A549 (cell line): ENCODE measurements around the gene SRC. TPM values are rescaled to one million over a fixed set of nuclear protein-coding genes. Genes with fewer than 3 reads are reported as not detected.

Source experiments
- ATAC-seq, 2 experiments: fragments of 200-7000 bp in 1 of 2; fragments of >200 bp in 1 of 2; cut with Nextera tagmentation in 1 of 2; cut with Tn5 transposase in 1 of 2; 3 replicates each; pipeline versions ENCODE4 v1.8.0 to v1.9.1; 2018 to 2020; ENCODE audit warnings: mild to moderate bottlenecking in 1 of 2, moderate library complexity in 1 of 2
- CTCF ChIA-PET: fragments of 300-600 bp; sonication (Branson Sonifier 250); formaldehyde crosslinking; extraction: SDS; loops from one replicate; lab custom pipeline; 2021; ENCODE audit warnings: antibody characterized with exemption, inconsistent platforms; lab: Yijun Ruan, JAX
- POLR2A ChIA-PET: fragments of 350-600 bp; formaldehyde crosslinking; extraction: SDS; loops from one replicate; lab custom pipeline; 2021; ENCODE audit warnings: antibody characterized with exemption, inconsistent platforms; lab: Yijun Ruan, JAX
- DNase-seq, 2 experiments: peaks; one replicate each; pipeline versions ENCODE4 v3.0.0 to v3.0.0-alpha.2; 2011 to 2016; ENCODE audit warnings: low read depth in 1 of 2, low spot score in 1 of 2
- FAIRE-seq: peaks from 2 replicates; lab custom pipeline; 2011; peaks lifted over from hg19 to GRCh38; lab: Jason Lieb, UNC
- H3K27ac ChIP-seq, 2 experiments: fragments of >200 bp; sonication (Bioruptor Twin); formaldehyde crosslinking; 3 replicates each; pipeline ENCODE4 v1.5.1; 2016 to 2017
- H3K4me1 ChIP-seq: fragments of >200 bp; sonication (Bioruptor Twin); formaldehyde crosslinking; 3 replicates; pipeline ENCODE4 v1.6.1; 2016
- H3K4me2 ChIP-seq: fragments of >200 bp; sonication (Bioruptor Twin); formaldehyde crosslinking; 3 replicates; pipeline ENCODE4 v1.6.1; 2016
- H3K4me3 ChIP-seq: fragments of >200 bp; sonication (Bioruptor Twin); formaldehyde crosslinking; 3 replicates; pipeline ENCODE4 v1.5.1; 2016
- H3K9me3 ChIP-seq: fragments of >200 bp; sonication (Bioruptor Twin); formaldehyde crosslinking; 3 replicates; pipeline ENCODE4 v1.6.1; 2016
- ATOH8 ChIP-seq: fragments of 250-450 bp; sonication (Bioruptor Pico); IDR thresholded peaks from 2 replicates; pipeline ENCODE4 v1.5.0; 2020; ENCODE audit warnings: low read depth, mild to moderate bottlenecking, moderate library complexity
- BHLHE40 ChIP-seq: IDR thresholded peaks from 2 replicates; pipeline ENCODE4 v1.6.1; 2012; ENCODE audit warnings: low read depth, low read length, inconsistent platforms
- CBX8 ChIP-seq: fragments of 200-600 bp; sonication (generic); IDR thresholded peaks from 2 replicates; pipeline ENCODE4 v1.6.1; 2016
- CEBPB ChIP-seq, 2 experiments: fragments of >200 bp in 1 of 2; sonication (Bioruptor Twin) in 1 of 2; formaldehyde crosslinking in 1 of 2; IDR thresholded peaks; 2 replicates each; pipeline ENCODE4 v1.6.1; 2012 to 2016
- E2F6 ChIP-seq: IDR thresholded peaks from 2 replicates; pipeline ENCODE4 v1.6.1; 2012; ENCODE audit warnings: low read depth, borderline replicate concordance
- EHF ChIP-seq: fragments of 250-450 bp; sonication (Bioruptor Pico); IDR thresholded peaks from 2 replicates; pipeline ENCODE4 v1.5.0; 2020; ENCODE audit warnings: mild to moderate bottlenecking
- ESRRA ChIP-seq: fragments of 150-350 bp; IDR thresholded peaks from 2 replicates; pipeline ENCODE4 v1.6.1; 2014; ENCODE audit warnings: mild to moderate bottlenecking, low read length, borderline replicate concordance
- HDAC2 ChIP-seq: fragments of 200-600 bp; sonication (generic); IDR thresholded peaks from 2 replicates; pipeline ENCODE4 v1.6.1; 2016
- HOXA7 ChIP-seq: fragments of 250-450 bp; sonication (Bioruptor Pico); IDR thresholded peaks from 2 replicates; pipeline ENCODE4 v1.5.0; 2020; ENCODE audit warnings: mild to moderate bottlenecking, moderate library complexity
- JUN ChIP-seq, 2 experiments: fragments of >200 bp; sonication (Bioruptor Twin); formaldehyde crosslinking; IDR thresholded peaks; 2 replicates in 1 of 2; 3 replicates in 1 of 2; pipeline ENCODE4 v1.6.1; 2016 to 2017
- JUNB ChIP-seq: fragments of >200 bp; sonication (Bioruptor Twin); formaldehyde crosslinking; IDR thresholded peaks from 2 replicates; pipeline ENCODE4 v1.6.1; 2016
- MYC ChIP-seq: IDR thresholded peaks from 2 replicates; pipeline ENCODE4 v1.6.1; 2012; ENCODE audit warnings: mild to moderate bottlenecking, inconsistent platforms, low read length, improper control_type of control experiment, borderline replicate concordance
- NPAS2 ChIP-seq: fragments of 250-450 bp; sonication (Bioruptor Pico); IDR thresholded peaks from 2 replicates; pipeline ENCODE4 v1.8.0; 2022; ENCODE audit warnings: mild to moderate bottlenecking, moderate library complexity, borderline replicate concordance
- PHF8 ChIP-seq: fragments of 200-600 bp; sonication (generic); IDR thresholded peaks from 2 replicates; pipeline ENCODE4 v1.6.1; 2016; ENCODE audit warnings: low read depth, mild to moderate bottlenecking, antibody characterized with exemption, moderate library complexity, borderline replicate concordance
- POLR2AphosphoS2 ChIP-seq: conservative IDR thresholded peaks from 2 replicates; pipeline ENCODE4 v1.6.1; 2012; ENCODE audit warnings: low read length, improper control_type of control experiment, inconsistent platforms
- RAD21 ChIP-seq, 2 experiments: fragments of >200 bp in 1 of 2; sonication (Bioruptor Twin) in 1 of 2; formaldehyde crosslinking in 1 of 2; IDR thresholded peaks in 1 of 2; conservative IDR thresholded peaks in 1 of 2; 2 replicates in 1 of 2; 3 replicates in 1 of 2; pipeline ENCODE4 v1.6.1; 2012 to 2018; ENCODE audit warnings: inconsistent platforms in 1 of 2
- RARB ChIP-seq: fragments of 250-450 bp; sonication (Bioruptor Pico); IDR thresholded peaks from 2 replicates; pipeline ENCODE4 v1.8.0; 2021; ENCODE audit warnings: mild to moderate bottlenecking, moderate library complexity
- REST ChIP-seq: fragments of 200-600 bp; sonication (generic); IDR thresholded peaks from 2 replicates; pipeline ENCODE4 v1.6.1; 2016; ENCODE audit warnings: antibody characterized with exemption, mild to moderate bottlenecking, moderate library complexity
- RFX5 ChIP-seq: fragments of 450-650 bp; IDR thresholded peaks from 2 replicates; pipeline ENCODE4 v1.7.1; 2014; ENCODE audit warnings: antibody characterized with exemption, mild to moderate bottlenecking, moderate library complexity
- RNF2 ChIP-seq: fragments of 200-600 bp; sonication (generic); IDR thresholded peaks from 2 replicates; pipeline ENCODE4 v1.6.1; 2016; ENCODE audit warnings: low read depth, mild to moderate bottlenecking, antibody characterized with exemption, moderate library complexity, borderline replicate concordance
- SREBF2 ChIP-seq: fragments of 450-650 bp; IDR thresholded peaks from 2 replicates; pipeline ENCODE4 v1.6.1; 2014; ENCODE audit warnings: mild to moderate bottlenecking, moderate library complexity
- WGBS: methylation state at CpG from one replicate; pipeline ENCODE4 v1.1.6; 2017; ENCODE audit errors: missing lambda C conversion rate; 5-methylcytosine and 5-hydroxymethylcytosine counted together
- polyA plus RNA-seq, 4 experiments: library from polyadenylated mRNA; depleted of rRNA in 3 of 4; stranded (reverse); fragments of >200 nt; fragmentation: RNase III in 1 of 4; extraction: RNeasy Plus Mini Kit Qiagen cat#74134 plus additional on column Dnase treatment in 1 of 4; gene quantifications; 2 replicates in 3 of 4; 3 replicates in 1 of 4; pipeline ENCODE4 v1.2.3, GENCODE V29; 2011 to 2017

SRC gene
- polyA plus RNA-seq, 2 of the 4 experiments (the other 2 are of a cell fraction) = 139 to 154 TPM

GRCh38 chr20:37348792-37349516, 3.0 kb downstream of the SRC start:
- peak overlapping the region; percentile 99 to 100; a peak in 5 of 6 replicates for H3K27ac ChIP-seq
- 85% methylated on average over 7 of the region's 7 CpGs for WGBS
- TF ChIP-seq CEBPB (IDR thresholded peaks at IDR 0.05) = no peak
- TF ChIP-seq HDAC2 = no peak
- TF ChIP-seq E2F6 = no peak
- no peak for TF ChIP-seq RNF2
- no peak for TF ChIP-seq BHLHE40
- TF ChIP-seq HOXA7 (CRISPR knock-in tag) = no peak
- TF ChIP-seq PHF8 = no peak
- no peak for TF ChIP-seq RAD21 (conservative IDR thresholded peaks at IDR 0.05 in 1 of 2, IDR thresholded peaks at IDR 0.05 in 1 of 2)
- no peak for TF ChIP-seq EHF (CRISPR knock-in tag)
- TF ChIP-seq JUN (IDR thresholded peaks at IDR 0.05) = no peak
- no peak for TF ChIP-seq ESRRA
- no peak for TF ChIP-seq REST
- no peak for TF ChIP-seq SREBF2
- no peak for TF ChIP-seq POLR2AphosphoS2
- ChIA-PET POLR2A (no interaction called here), CTCF (interaction anchor here (0.6 to 3.8 kb wide), 7 partner anchors 16 to 69 kb away, joined by 3 to 19 read pairs (median 3); no protein-coding TSS in a partner anchor)
- no peak overlapping the region; the same call in 2 of the 3 replicates for H3K4me3 ChIP-seq
- peaks cover 85% of the 10 kb centered on the region for H3K4me1 ChIP-seq
- no peak for FAIRE-seq
- no peak for DNase-seq
- no peaks in the 10 kb centered on the region for H3K9me3 ChIP-seq
- ATAC-seq = no peak
- H3K4me2 ChIP-seq = peak overlapping the region; percentile 93

GRCh38 chr20:37349517-37350491, 3.9 kb downstream of the SRC start:
- TF ChIP-seq HOXA7 (CRISPR knock-in tag) (no peak), ATOH8 (no peak), JUNB (no peak), CBX8 (no peak), RFX5 (no peak), NPAS2 (no peak), RARB (no peak), MYC (no peak), RNF2 (no peak), E2F6 (no peak)
- H3K27ac ChIP-seq = peak overlapping the region; percentile 42 to 100; a peak in 4 of 6 replicates
- WGBS = 72% methylated on average over 16 of the region's 16 CpGs
- ATAC-seq (no peak), FAIRE-seq (no peak), DNase-seq (peak in 1 of 2 experiments; percentile 44)
- H3K4me3 ChIP-seq = no peak overlapping the region
- CTCF ChIA-PET = interaction anchor here (0.6 to 3.8 kb wide), 6 partner anchors 15 to 80 kb away, joined by 3 to 19 read pairs (median 3); no protein-coding TSS in a partner anchor
- H3K4me2 ChIP-seq = peak overlapping the region; percentile 93
- POLR2A ChIA-PET = interaction anchor here (1.1 kb wide), 1 partner anchor 60 kb away, joined by 4 read pairs; the partner anchor contains the start of gene MANBAL
- peaks cover 85% of the 10 kb centered on the region for H3K4me1 ChIP-seq
- no peaks in the 10 kb centered on the region for H3K9me3 ChIP-seq
